EL (cell line): ENCODE data around the gene CHAC1.
A peak's percentile ranks its signal among the peaks of the same experiment; 100 is the strongest.
"Not testable (repeated sequence)": the region's sequence is repeated elsewhere in the genome, so short reads cannot be mapped to it uniquely, and the experiment has no call there.

Experiments
- DNase-seq: peaks from one replicate; pipeline ENCODE4 v3.0.0-alpha.2; 2016

CHAC1 gene

GRCh38 chr15:40938536-40938870 lies 14.8 kb upstream of the CHAC1 start:
- DNase-seq: no peak

- DNase-seq: no peak
Measured at GRCh38 chr15:40940296-40940801, 12.9 kb upstream of the CHAC1 start.

GRCh38 chr15:40941068-40941527 lies 12.2 kb upstream of the CHAC1 start:
- DNase-seq: no peak

GRCh38 chr15:40941528-40942336 lies 11.5 kb upstream of the CHAC1 start:
- DNase-seq: peak; percentile 87

GRCh38 chr15:40942337-40942854 lies 10.9 kb upstream of the CHAC1 start:
- DNase-seq: no peak

GRCh38 chr15:40942878-40943277 lies 10.4 kb upstream of the CHAC1 start:
- DNase-seq: no peak

- DNase-seq: no peak
Measured at GRCh38 chr15:40943764-40944365, 9.4 kb upstream of the CHAC1 start.

- no peak for DNase-seq
Measured at GRCh38 chr15:40944510-40945296, 8.6 kb upstream of the CHAC1 start.

GRCh38 chr15:40948706-40949473 lies 4.4 kb upstream of the CHAC1 start:
- DNase-seq: no peak

GRCh38 chr15:40949756-40950207 lies 3.5 kb upstream of the CHAC1 start:
- no peak for DNase-seq

- DNase-seq: no peak
Measured at GRCh38 chr15:40951764-40952163, 1.5 kb upstream of the CHAC1 start.

- no peak for DNase-seq
Measured at GRCh38 chr15:40952301-40952900, 870 bp upstream of the CHAC1 start.

GRCh38 chr15:40953713-40954074 lies 423 bp downstream of the CHAC1 start:
- DNase-seq: no peak

- DNase-seq: not testable (repeated sequence)
Measured at GRCh38 chr15:40954158-40954848, 1.0 kb downstream of the CHAC1 start.

- DNase-seq: no peak
Measured at GRCh38 chr15:40955141-40955903, 2.1 kb downstream of the CHAC1 start.

GRCh38 chr15:40955930-40956540 lies 2.8 kb downstream of the CHAC1 start:
- DNase-seq: peak; percentile 48

- DNase-seq: no peak
Measured at GRCh38 chr15:40956541-40956982, 3.3 kb downstream of the CHAC1 start.

GRCh38 chr15:40957041-40957555 lies 3.8 kb downstream of the CHAC1 start:
- no peak for DNase-seq

- peak; percentile 35 for DNase-seq
Measured at GRCh38 chr15:40957581-40958051, 4.3 kb downstream of the CHAC1 start.

GRCh38 chr15:40958146-40958545 lies 4.9 kb downstream of the CHAC1 start:
- DNase-seq: no peak
